ENCODE measurements around the gene RBM38.

- TF ChIP-seq CTCF (IDR thresholded peaks at IDR 0.05) (no peak), POLR2A (IDR thresholded peaks at IDR 0.05) (peak in 1 of 2 donors; percentile 14)
These were observed 1.5 kb downstream of the RBM38 start for GRCh38 chr20:57392512-57393271.

All from Peyer's patch (tissue), 4 donors.